Brain microvascular endothelial cell (primary cell): ENCODE results near the gene CES3.

Source experiments
- DNase-seq: peaks from one replicate; pipeline ENCODE4 v3.0.0-alpha.2; 2020
- H3K27ac ChIP-seq: fragments of 250-450 bp; sonication (Bioruptor Pico); 2 replicates; pipeline ENCODE4 v1.5.1; 2020; ENCODE audit warnings: mild to moderate bottlenecking, moderate library complexity
- H3K27me3 ChIP-seq: fragments of 250-450 bp; sonication (Bioruptor Pico); replicated peaks from 2 replicates; pipeline ENCODE4 v1.5.1; 2020; ENCODE audit warnings: mild to moderate bottlenecking
- H3K36me3 ChIP-seq: fragments of 250-450 bp; sonication (Bioruptor Pico); replicated peaks from 2 replicates; pipeline ENCODE4 v1.5.1; 2020; ENCODE audit warnings: mild to moderate bottlenecking
- H3K4me3 ChIP-seq: 2 replicates; pipeline ENCODE4 v1.5.1; 2011; ENCODE audit warnings: low read depth, mild to moderate bottlenecking, control low read depth, low read length, moderate library complexity
- CTCF ChIP-seq: IDR thresholded peaks from 2 replicates; pipeline ENCODE4 v1.5.1; 2011; ENCODE audit warnings: low read depth, mild to moderate bottlenecking, moderate library complexity, low read length, control low read depth, inconsistent platforms; ENCODE audit errors: missing control alignments
- in situ Hi-C: cut with HindIII; loops from 2 replicates; pipeline ENCODE4 v1.10.0; 2017; ENCODE audit warnings: low sequenced_read_pairs, low pct_ligation_motif_present

The CES3 gene

GRCh38 chr16:66924527-66925321, 36.3 kb upstream of the CES3 start:
- Histone ChIP-seq H3K4me3 (peak overlapping the region; percentile 39), H3K27ac (no peak overlapping the region), H3K27me3 (peaks cover 10% of the 10 kb centered on the region), H3K36me3 (no peaks in the 10 kb centered on the region)
- in situ Hi-C loops = no loop called here
- no peak for TF ChIP-seq CTCF
- no peak for DNase-seq

- no peak within 1 kb of the TSS for H3K27ac ChIP-seq
- H3K27me3 ChIP-seq = peaks cover 10% of the 10 kb centered on the region
- in situ Hi-C loops = no loop called here
- no peaks in the 10 kb centered on the region for H3K36me3 ChIP-seq
- peak; percentile 19 for DNase-seq
- no peak for TF ChIP-seq CTCF
- peak within 1 kb of the TSS; percentile 39 for H3K4me3 ChIP-seq
Observed at GRCh38 chr16:66925322-66925840, 35.7 kb upstream of the CES3 start, which contains the start of gene RRAD. RRAD (minus strand) TSS chr16:66925535; CDS start chr16:66925179, 356 bp downstream.

- no peak overlapping the region for H3K4me3 ChIP-seq
- H3K36me3 ChIP-seq = no peaks in the 10 kb centered on the region
- TF ChIP-seq CTCF = no peak
- peak; percentile 6 for DNase-seq
- in situ Hi-C loops = no loop called here
- H3K27ac ChIP-seq = peak overlapping the region; percentile 2
- peaks cover 6% of the 10 kb centered on the region for H3K27me3 ChIP-seq
Observed at GRCh38 chr16:66926171-66926947, 34.7 kb upstream of the CES3 start.

GRCh38 chr16:66926961-66927436, 34.1 kb upstream of the CES3 start:
- H3K4me3 ChIP-seq = no peak overlapping the region
- TF ChIP-seq CTCF = no peak
- DNase-seq = peak; percentile 95
- no peaks in the 10 kb centered on the region for H3K36me3 ChIP-seq
- peaks cover 6% of the 10 kb centered on the region for H3K27me3 ChIP-seq
- in situ Hi-C loops = no loop called here
- peak overlapping the region; percentile 2 for H3K27ac ChIP-seq

- Histone ChIP-seq H3K27me3 (peaks cover 6% of the 10 kb centered on the region), H3K4me3 (no peak overlapping the region), H3K27ac (peak overlapping the region; percentile 4), H3K36me3 (no peaks in the 10 kb centered on the region)
- in situ Hi-C loops = no loop called here
- TF ChIP-seq CTCF = no peak
- DNase-seq = peak; percentile 9
Observed at GRCh38 chr16:66927918-66928649, 33.0 kb upstream of the CES3 start.
